Loucy (cell line): ENCODE results near the gene SCYGR6.

ENCODE experiments used
- H2AFZ ChIP-seq: fragments of 200-600 bp; sonication (generic); 2 replicates; pipeline ENCODE4 v1.6.0; 2016; ENCODE audit warnings: antibody characterized with exemption, mild to moderate bottlenecking, low read length, moderate library complexity
- H3F3A ChIP-seq: fragments of 200-600 bp; 2 replicates; pipeline ENCODE4 v1.6.0; 2016; ENCODE audit warnings: antibody characterized with exemption, low read depth, mild to moderate bottlenecking
- H3K27me3 ChIP-seq: fragments of 200-600 bp; sonication (generic); 2 replicates; pipeline ENCODE4 v1.6.1; 2014; ENCODE audit warnings: low read length, mild to moderate bottlenecking; ENCODE audit not compliant: insufficient read depth, poor library complexity, severe bottlenecking
- H3K36me3 ChIP-seq: fragments of 200-600 bp; sonication (generic); 2 replicates; pipeline ENCODE4 v1.6.1; 2016; ENCODE audit warnings: low read length; ENCODE audit not compliant: insufficient read depth
- H3K4me1 ChIP-seq: fragments of 200-600 bp; sonication (generic); 2 replicates; pipeline ENCODE4 v1.5.1; 2014; ENCODE audit warnings: low read length, mild to moderate bottlenecking; ENCODE audit not compliant: insufficient read depth, poor library complexity, severe bottlenecking
- H3K4me2 ChIP-seq: fragments of 200-600 bp; sonication (generic); 2 replicates; pipeline ENCODE4 v1.6.0; 2014; ENCODE audit warnings: antibody characterized with exemption, low read length, low read depth, mild to moderate bottlenecking; ENCODE audit not compliant: poor library complexity, severe bottlenecking
- H3K4me3 ChIP-seq: fragments of 200-600 bp; sonication (generic); 2 replicates; pipeline ENCODE4 v1.5.1; 2014; ENCODE audit warnings: low read length, mild to moderate bottlenecking, mixed read lengths; ENCODE audit not compliant: poor library complexity, severe bottlenecking
- H3K79me2 ChIP-seq: fragments of 200-600 bp; sonication (generic); 2 replicates; pipeline ENCODE4 v1.6.1; 2014; ENCODE audit warnings: low read length; ENCODE audit not compliant: insufficient read depth
- H3K9ac ChIP-seq: fragments of 200-600 bp; sonication (generic); 2 replicates; pipeline ENCODE4 v1.6.0; 2014; ENCODE audit warnings: mild to moderate bottlenecking, low read depth, low read length, moderate library complexity; ENCODE audit not compliant: poor library complexity, severe bottlenecking
- H3K9me2 ChIP-seq: fragments of 200-600 bp; sonication (generic); replicated peaks from 2 replicates; pipeline ENCODE4 v1.6.1; 2016; ENCODE audit warnings: low read depth, low read length, mixed read lengths
- H3K9me3 ChIP-seq: fragments of 200-600 bp; sonication (generic); 2 replicates; pipeline ENCODE4 v1.6.1; 2014; ENCODE audit warnings: mild to moderate bottlenecking, antibody characterized with exemption, low read length, low read depth; ENCODE audit not compliant: insufficient read depth
- H4K20me1 ChIP-seq: fragments of 200-600 bp; sonication (generic); 2 replicates; pipeline ENCODE4 v1.6.0; 2014; ENCODE audit warnings: antibody characterized with exemption, low read length, mild to moderate bottlenecking; ENCODE audit not compliant: insufficient read depth, poor library complexity, severe bottlenecking
- EZH2phosphoT487 ChIP-seq: fragments of 200-600 bp; IDR thresholded peaks from 2 replicates; pipeline ENCODE4 v1.6.1; 2018; ENCODE audit warnings: antibody characterized with exemption, mild to moderate bottlenecking, moderate library complexity, borderline replicate concordance
- TF ChIP-seq, protein P1 (sequence below): fragments of 200-600 bp; sonication (generic); conservative IDR thresholded peaks from 2 replicates; pipeline ENCODE4 v1.5.1; 2014; ENCODE audit warnings: mild to moderate bottlenecking, antibody characterized with exemption, low read length

SCYGR6 gene, protein sequence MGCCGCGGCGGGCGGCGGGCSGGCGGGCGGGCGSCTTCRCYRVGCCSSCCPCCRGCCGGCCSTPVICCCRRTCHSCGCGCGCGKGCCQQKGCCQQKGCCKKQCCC

DNA sequence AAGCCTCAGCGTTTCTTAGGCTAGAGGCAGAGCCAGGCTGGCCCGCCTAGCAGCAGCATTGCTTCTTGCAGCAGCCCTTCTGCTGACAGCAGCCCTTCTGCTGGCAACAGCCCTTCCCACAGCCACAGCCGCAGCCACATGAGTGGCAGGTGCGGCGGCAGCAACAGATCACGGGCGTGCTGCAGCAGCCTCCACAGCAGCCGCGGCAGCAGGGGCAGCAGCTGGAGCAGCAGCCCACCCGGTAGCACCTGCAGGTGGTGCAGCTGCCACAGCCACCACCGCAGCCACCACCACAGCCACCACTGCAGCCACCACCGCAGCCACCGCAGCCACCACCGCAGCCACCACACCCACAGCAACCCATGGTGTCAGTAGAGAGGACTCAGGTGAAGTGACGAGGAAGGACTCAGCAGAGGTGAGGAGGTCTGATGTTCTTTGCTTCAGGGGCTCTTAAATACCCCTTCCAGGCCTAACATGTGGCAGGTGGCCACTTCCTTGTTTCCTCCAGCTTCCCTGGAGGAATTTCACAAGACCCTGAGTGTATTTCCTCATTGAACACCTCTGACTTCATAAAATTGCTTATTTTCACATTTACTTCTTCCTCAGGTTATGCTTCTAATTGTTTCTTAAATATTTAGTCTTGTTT lies at the start of gene SCYGR6:
SCYGR6 (minus strand) TSS at position 364 of the 646 bp plus-strand sequence; CDS start at position 364, 0 bp downstream.
- H3K79me2 ChIP-seq, result no peaks in the 10 kb centered on the region
- H3K9me3 ChIP-seq, result no peaks in the 10 kb centered on the region
- no peak within 1 kb of the TSS for H3K4me3 ChIP-seq
- no peaks in the 10 kb centered on the region for H4K20me1 ChIP-seq
- no peak within 1 kb of the TSS for H3K9ac ChIP-seq
- H3K36me3 ChIP-seq, result no peaks in the 10 kb centered on the region
- no peak within 1 kb of the TSS for H2AFZ ChIP-seq
- no peaks in the 10 kb centered on the region for H3K27me3 ChIP-seq
- TF ChIP-seq EZH2phosphoT487, result no peak
- TF ChIP-seq, protein P1, sequence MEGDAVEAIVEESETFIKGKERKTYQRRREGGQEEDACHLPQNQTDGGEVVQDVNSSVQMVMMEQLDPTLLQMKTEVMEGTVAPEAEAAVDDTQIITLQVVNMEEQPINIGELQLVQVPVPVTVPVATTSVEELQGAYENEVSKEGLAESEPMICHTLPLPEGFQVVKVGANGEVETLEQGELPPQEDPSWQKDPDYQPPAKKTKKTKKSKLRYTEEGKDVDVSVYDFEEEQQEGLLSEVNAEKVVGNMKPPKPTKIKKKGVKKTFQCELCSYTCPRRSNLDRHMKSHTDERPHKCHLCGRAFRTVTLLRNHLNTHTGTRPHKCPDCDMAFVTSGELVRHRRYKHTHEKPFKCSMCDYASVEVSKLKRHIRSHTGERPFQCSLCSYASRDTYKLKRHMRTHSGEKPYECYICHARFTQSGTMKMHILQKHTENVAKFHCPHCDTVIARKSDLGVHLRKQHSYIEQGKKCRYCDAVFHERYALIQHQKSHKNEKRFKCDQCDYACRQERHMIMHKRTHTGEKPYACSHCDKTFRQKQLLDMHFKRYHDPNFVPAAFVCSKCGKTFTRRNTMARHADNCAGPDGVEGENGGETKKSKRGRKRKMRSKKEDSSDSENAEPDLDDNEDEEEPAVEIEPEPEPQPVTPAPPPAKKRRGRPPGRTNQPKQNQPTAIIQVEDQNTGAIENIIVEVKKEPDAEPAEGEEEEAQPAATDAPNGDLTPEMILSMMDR, result no peak
- H3K9me2 ChIP-seq, result no peaks in the 10 kb centered on the region
- H3F3A ChIP-seq, result no peaks in the 10 kb centered on the region
- H3K4me1 ChIP-seq, result no peaks in the 10 kb centered on the region
- no peak within 1 kb of the TSS for H3K4me2 ChIP-seq

DNA sequence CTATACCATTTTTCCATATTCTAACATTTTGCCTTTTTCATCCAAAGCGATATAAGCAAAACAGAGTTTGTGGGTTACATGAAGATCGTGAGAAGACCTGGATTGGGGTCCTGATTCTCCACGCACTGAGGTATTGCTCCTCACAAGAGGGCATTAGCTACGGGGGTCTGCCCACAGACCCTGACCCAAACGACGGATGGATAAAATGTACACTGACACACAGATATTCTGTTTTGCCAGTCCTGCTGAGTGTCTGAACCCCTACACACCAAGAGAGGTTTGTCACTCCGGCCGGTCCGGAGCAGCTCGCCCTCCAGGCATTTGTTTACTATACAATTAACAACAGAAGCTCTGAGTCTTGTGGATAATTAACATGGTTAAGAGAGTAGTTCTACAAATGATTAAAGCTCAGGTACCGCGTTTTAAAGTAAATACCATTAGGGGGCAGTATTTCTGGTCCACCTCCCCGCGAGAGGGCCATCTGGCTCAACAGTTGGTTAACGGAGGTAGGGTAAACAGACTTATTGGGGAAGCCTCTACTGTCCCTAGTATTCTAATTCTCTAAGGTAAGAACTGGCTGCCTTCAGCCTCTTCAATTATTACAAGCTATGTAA lies 49.6 kb upstream of the SCYGR6 start:
- no peaks in the 10 kb centered on the region for H3K9me2 ChIP-seq
- H3K4me2 ChIP-seq, result no peak overlapping the region
- H3K4me1 ChIP-seq, result no peaks in the 10 kb centered on the region
- no peaks in the 10 kb centered on the region for H3K9me3 ChIP-seq
- TF ChIP-seq, protein P1, result peak; percentile 33; the same call in 1 of the 2 replicates
- TF ChIP-seq EZH2phosphoT487, result no peak
- no peak overlapping the region for H2AFZ ChIP-seq
- no peak overlapping the region for H3K4me3 ChIP-seq
- H3K79me2 ChIP-seq, result no peaks in the 10 kb centered on the region
- no peaks in the 10 kb centered on the region for H3K27me3 ChIP-seq
- H3K36me3 ChIP-seq, result no peaks in the 10 kb centered on the region
- H3F3A ChIP-seq, result no peaks in the 10 kb centered on the region
- H4K20me1 ChIP-seq, result no peaks in the 10 kb centered on the region
- no peak overlapping the region for H3K9ac ChIP-seq

DNA sequence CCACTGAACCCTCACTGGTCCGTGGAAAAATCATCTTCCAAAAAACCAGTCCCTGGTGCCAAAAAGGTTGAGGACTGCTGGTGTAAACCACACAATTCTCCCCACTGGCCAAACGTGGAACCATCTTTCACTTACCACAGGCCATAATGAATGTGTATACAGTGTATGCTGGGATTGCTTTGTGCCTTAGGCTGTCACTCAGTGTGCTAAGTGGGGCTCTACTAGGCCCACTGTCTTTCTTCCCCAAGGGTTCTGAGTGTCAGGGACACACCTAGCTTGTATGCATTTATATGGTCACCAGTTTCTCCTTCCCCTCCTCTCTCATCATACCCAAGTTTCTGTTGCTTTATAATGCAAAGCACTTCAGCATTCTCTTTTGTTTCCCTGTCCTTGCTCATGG lies 48.4 kb upstream of the SCYGR6 start:
- H3K4me1 ChIP-seq, result no peaks in the 10 kb centered on the region
- H3K79me2 ChIP-seq, result no peaks in the 10 kb centered on the region
- H3K9ac ChIP-seq, result no peak overlapping the region
- no peaks in the 10 kb centered on the region for H3K27me3 ChIP-seq
- H3F3A ChIP-seq, result no peaks in the 10 kb centered on the region
- H3K4me3 ChIP-seq, result no peak overlapping the region
- H3K9me2 ChIP-seq, result no peaks in the 10 kb centered on the region
- H4K20me1 ChIP-seq, result no peaks in the 10 kb centered on the region
- H3K4me2 ChIP-seq, result no peak overlapping the region
- TF ChIP-seq EZH2phosphoT487, result no peak
- TF ChIP-seq, protein P1, result no peak
- H3K9me3 ChIP-seq, result no peaks in the 10 kb centered on the region
- no peaks in the 10 kb centered on the region for H3K36me3 ChIP-seq
- H2AFZ ChIP-seq, result no peak overlapping the region
